HG03066 (cell line): ENCODE data around the gene IGFBP4.

Source experiments
- ATAC-seq: cut with Tn5 transposase; IDR thresholded peaks from one replicate; pipeline ENCODE4 v1.9.1; 2021; ENCODE audit warnings: low read depth; ENCODE audit not compliant: unreplicated experiment

IGFBP4 gene

DNA sequence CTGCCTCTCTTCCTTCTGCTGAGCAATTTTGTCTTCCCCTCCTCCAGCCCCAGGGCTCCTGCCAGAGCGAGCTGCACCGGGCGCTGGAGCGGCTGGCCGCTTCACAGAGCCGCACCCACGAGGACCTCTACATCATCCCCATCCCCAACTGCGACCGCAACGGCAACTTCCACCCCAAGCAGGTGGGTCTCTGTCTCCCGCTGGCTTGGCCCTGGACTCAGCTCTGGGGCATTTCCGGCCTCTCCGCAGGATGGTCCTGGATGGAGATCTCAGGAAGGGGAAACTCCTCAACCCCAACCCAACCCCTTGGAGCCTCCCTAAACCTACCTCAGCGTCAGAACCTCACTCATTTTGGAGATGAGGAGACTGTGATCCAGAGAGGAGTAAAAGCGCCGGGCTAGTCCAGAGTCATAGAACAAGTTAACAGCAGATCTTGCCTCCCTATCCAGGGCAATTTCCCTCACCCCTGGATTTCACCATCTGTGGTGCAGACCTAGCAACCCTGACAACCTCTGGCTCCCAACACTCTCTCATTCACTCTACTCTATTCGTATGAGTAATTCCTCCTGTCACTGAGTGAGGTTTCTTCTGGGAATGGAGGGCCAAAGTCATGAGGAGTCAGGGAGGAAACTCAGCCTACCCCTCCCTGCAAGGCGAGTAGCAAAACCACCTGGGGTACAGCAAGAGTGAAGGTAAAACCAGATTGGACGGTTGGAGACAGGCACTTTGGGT, 10.8 kb downstream of the IGFBP4 start:
- no peak for ATAC-seq

GRCh38 chr17:40454613-40454995, 11.4 kb downstream of the IGFBP4 start:
- no peak for ATAC-seq

- no peak for ATAC-seq
Observed at GRCh38 chr17:40456396-40456951, 13.2 kb downstream of the IGFBP4 start.

DNA sequence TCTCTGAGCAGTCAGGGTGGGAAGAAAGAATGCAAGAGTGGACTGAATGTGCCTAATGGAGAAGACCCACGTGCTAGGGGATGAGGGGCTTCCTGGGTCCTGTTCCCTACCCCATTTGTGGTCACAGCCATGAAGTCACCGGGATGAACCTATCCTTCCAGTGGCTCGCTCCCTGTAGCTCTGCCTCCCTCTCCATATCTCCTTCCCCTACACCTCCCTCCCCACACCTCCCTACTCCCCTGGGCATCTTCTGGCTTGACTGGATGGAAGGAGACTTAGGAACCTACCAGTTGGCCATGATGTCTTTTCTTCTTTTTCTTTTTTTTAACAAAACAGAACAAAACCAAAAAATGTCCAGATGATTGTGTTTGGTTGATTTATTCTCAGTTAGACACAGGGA, 14.1 kb downstream of the IGFBP4 start:
- ATAC-seq = no peak

GRCh38 chr17:40457964-40458791, 14.9 kb downstream of the IGFBP4 start:
- ATAC-seq = no peak

DNA sequence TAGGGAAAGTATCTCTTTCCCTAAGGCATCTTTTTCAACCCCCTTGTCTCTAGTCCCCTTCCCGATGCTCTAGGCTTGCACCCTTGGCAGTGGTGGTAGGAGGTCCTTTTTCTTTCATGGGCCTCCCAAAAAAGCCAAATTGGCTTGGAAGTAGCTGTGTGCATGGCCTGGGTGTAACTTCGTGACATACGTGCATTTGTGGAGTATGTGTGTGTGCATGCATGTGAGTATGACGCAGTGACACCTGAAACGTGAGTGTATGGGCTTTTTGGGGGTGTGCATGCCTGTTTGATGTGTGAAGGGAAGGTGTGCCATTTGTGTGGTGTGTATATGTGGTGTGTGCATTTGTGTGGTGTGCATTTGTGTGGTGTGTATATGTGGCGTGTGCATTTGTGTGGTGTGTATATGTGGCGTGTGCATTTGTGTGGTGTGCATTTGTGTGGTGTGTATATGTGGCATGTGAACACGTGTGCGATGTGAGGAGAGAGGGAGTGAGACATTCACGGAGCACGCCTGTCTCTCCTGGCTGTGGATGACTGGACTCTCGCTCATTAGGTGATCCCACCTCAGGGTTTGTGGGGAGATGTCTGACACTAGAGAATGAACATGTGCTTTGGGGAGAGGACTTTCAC, 15.7 kb downstream of the IGFBP4 start:
- ATAC-seq = no peak

- ATAC-seq = no peak
Observed at GRCh38 chr17:40459636-40460603, 16.7 kb downstream of the IGFBP4 start.

DNA sequence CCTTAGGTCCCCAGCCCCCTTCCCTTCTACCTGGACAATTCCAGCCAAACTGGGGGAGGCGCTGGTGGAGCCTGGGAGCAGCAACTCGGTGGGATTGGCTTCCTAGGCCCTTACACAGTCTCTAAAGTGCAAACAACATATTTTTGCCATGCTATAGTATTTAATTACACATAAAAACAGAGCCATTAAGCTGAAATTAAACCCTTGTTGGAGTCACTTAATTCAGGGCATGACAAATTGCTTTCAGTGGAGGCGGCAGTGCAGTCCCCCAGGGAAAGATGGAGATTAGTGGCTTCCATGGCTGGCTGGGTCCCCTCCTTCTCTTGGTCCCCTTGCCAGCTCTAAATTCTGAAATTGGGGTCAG, 17.3 kb downstream of the IGFBP4 start:
- ATAC-seq = no peak

DNA sequence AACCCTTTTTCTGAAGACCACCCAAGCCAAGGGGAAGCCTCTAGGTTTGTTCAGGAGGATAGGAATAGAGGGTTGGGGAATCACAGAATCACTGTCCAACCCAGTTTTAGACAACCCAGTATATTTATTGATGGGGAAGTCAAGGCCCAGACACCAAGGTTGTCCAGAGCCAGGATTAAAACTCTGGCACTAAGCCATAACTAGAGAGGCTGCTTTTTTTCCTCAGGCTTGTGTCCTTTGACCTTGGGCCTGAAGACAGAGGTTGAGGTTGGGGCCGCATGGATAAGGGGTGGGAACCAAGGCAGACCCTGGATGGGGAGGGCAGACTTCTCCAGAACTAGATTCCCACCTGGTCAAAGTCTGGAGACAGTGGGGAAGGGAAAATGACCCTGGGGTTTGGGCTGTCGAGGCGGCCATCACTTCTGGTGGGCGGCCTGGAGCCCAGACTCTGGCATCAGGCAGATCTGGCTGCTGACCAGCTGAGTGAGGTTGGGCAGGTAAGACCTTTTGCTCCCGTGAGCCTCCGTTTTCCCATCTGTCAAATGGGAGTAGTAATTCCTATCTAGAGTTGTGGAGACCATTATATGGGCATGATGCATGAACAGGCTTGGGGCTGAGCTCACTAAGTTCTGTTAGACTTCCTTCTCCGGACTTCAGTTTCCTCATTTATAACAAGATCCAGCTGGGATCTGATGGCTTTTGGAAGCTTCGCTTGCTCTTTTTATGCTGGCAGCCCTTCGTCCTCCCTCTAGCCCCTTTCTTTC, 17.9 kb downstream of the IGFBP4 start:
- ATAC-seq = no peak

DNA sequence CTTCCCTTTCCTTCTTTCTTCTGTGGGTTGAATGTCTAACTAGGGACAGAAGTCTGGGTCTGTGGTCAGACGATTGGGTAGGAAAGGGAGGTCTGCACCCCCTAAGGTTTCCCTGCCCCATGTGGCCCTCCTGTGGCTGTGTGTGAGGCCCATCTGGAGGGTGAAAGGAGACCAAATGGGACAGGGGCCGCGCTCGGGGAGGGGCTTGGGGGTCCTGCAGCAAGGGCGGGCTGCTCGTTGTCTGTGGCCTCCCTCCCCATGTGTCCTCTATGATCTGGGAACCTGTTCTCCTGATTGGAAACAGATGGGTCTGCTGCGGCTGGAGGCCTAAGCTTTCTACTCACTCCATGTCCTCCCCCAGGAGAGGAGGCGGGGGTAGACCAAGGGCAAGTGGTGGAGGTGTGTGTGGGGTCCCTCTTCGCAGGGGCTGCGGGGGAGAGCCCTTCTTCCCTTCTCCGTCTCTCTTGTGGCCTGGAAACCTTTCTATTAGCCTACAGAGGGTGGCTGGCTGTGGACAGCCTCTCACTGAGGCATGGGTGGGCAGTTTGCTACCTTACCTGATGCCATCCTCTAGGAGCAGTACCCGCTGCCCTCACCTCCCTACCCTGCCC, 18.6 kb downstream of the IGFBP4 start:
- no peak for ATAC-seq

DNA sequence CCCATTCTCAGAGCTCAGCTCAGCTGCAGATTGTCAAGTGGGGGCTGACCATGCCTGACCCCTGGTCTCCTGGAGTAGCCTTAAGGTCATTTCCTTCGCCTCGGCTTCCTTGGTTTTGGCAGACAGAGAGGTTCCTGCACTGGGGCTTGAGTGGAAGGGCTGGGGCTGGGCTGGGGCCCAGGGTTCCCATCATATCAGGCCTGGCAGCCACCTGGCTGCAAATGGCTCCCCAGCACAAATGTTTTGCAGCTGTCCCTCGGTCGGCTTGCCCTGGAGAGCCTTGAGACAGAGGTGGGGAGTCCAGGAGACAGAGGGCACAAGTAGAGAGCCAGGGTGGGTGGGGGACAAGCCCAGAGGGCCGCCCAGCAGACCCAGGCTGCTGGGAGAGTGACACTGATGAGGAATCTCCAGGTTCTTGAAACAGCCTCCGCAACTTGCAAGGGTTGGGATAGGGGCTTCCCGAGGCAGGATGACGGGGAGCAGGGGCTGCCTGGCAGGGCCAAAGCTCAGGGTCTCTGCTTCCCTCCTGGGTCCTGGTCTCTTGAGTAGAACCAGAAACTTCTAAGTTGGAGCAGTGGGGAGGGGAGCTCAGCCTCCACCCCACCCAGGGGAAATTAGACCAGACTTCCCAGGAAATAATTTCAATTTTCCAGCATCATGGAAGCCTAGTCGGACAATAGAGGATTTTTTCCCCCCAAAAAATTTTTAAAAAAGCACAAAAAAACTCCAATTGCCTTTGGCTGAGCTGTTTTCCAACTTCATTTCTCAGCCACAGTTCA, 19.3 kb downstream of the IGFBP4 start:
- no peak for ATAC-seq

- no peak for ATAC-seq
Observed at GRCh38 chr17:40463122-40463550, 19.9 kb downstream of the IGFBP4 start.

DNA sequence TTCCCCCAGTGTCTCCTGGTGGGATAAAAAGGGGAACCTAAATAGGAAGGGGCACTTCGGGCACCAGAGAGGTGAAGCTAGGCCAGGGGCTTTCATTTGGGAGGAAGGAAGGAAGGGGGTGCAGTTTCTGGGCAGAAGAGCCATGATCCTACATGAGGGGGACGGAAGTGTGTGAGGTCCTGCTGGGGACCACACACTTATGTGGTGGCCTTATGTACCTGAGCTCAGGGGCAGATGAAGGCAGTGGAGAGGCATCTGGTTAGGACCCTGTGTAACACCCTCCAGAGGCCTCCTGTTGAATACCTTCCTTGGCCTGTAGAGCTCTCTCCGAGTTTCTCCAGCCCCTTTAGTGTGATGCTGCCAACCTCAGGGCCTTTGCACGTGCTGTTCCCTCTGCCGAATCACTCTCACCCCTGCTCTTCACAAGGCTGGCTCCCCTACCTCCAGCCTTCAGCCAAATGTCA, 21.2 kb downstream of the IGFBP4 start:
- ATAC-seq = no peak

DNA sequence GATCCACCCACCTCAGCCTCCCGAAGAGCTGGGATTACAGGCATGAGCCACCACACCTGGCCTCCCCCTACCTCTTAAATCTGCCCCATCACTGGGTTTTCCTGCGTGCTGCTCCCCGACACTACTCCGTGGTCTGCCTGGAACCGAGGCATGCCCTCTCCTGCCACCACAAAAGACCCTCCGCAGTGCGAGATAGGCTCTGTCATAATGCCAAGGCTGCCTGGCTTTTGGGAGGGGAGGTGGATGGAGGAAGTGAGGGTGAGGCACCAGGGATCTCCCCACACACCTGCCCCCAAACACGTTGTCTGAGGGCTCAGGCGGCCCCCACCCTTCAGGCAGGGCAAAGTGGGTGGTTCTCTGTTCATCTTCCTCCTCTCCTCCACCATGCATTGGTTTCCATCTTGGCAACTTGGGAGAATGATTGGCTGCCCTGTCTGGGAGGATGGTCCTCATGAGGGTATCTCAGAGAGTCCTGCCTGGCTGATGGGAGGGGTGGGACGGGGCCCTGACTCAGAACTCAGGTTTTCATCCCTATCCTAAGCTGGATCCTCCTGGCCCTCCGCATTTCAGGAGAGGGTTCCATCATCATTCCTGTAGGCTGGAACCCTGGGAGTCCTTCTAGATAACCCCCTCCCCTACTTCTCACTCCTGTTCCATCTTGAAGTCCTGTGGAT, 23.2 kb downstream of the IGFBP4 start:
- no peak for ATAC-seq

DNA sequence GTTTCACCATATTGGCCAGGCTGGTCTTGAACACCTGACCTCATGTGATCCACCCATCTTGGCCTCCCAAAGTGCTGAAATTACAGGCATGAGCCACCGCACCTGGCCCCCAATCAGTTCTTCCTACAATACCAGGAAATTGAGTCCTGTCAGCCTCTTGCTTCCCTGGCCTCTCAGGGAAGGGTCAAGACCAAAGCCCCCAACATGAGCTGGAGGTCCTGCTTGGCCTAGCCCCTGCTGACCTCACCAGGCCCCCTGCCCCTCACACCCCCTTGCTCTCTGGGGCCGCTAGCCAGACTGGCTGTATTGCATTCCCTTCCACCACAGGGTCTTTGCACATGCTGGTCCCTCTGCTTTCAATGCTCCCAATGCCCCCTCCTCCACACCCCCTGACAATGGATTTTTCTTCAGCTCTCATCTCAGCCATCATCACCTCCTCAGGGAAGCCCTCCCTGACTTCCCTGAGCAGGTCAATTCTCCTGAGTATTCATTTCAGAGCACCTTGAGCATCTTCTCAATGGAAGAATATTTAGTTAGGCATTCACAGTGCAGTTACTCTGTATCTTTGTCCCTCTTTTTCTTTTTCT, 24.1 kb downstream of the IGFBP4 start:
- ATAC-seq = no peak

DNA sequence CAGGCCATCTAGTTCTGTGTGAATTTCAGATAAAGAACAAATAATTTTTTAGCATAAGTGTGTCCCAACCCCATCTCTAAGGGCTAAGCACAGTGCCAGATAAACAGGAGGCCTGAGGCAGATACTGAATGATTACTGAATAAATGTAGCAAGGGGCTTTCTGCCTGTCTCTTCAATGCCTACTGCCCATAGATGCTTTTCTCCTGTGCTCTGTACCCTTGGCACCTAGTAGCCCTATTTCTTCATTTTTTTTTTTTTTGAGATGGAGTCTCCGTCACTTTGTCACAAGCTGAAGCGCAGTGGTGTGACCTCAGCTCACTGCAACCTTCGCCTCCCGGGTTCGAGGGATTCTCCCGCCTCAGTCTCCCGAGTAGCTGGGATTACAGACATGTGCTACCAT, 25.3 kb downstream of the IGFBP4 start:
- ATAC-seq = no peak
